Measurements from ENCODE around the gene DNAH10. TPM values are rescaled to one million over a fixed set of nuclear protein-coding genes. Genes with fewer than 3 reads are reported as not detected.

Gene DNAH10
- total and polyA plus RNA-seq, 2 experiments from 2014 or later: 0.77 to 1.0 TPM

DNA sequence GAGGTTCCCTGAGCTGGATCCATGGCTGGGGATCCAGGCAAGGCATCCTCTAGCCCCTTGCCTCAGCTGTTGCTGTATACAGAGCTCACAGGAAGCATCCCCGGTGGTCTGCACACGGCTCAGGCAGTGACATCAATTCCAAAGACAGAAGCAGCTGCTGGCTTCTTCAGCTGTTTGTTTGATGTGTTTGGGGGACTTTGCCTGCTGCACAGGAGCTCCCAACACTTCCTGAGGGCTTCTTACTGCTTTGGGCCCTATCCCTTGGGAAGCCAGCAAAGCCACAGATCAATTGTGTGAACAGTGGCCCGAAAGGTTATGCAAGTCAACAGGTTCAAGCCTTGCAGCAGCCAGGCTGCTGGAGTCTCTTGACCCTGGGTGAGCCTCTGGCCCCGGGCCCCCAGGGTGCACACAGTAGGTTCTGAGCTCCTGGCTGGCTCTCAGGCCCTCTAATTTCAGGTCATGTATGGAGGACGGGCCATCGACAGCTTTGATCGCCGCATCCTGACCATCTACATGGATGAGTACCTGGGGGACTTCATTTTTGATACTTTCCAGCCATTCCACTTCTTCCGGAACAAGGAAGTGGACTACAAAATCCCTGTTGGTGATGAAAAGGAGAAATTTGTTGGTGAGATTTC is 168.0 kb downstream of the DNAH10 start:
- H3K4me1 ChIP-seq (ENCODE audit: low read depth): peaks cover 9% of the 10 kb centered on the region
- TF ChIP-seq, protein P1, sequence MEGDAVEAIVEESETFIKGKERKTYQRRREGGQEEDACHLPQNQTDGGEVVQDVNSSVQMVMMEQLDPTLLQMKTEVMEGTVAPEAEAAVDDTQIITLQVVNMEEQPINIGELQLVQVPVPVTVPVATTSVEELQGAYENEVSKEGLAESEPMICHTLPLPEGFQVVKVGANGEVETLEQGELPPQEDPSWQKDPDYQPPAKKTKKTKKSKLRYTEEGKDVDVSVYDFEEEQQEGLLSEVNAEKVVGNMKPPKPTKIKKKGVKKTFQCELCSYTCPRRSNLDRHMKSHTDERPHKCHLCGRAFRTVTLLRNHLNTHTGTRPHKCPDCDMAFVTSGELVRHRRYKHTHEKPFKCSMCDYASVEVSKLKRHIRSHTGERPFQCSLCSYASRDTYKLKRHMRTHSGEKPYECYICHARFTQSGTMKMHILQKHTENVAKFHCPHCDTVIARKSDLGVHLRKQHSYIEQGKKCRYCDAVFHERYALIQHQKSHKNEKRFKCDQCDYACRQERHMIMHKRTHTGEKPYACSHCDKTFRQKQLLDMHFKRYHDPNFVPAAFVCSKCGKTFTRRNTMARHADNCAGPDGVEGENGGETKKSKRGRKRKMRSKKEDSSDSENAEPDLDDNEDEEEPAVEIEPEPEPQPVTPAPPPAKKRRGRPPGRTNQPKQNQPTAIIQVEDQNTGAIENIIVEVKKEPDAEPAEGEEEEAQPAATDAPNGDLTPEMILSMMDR (IDR thresholded peaks at IDR 0.05; ENCODE audit: low read depth, low read length): no peak
- DNase-seq (ENCODE audit: low read depth in 1 of 2, low spot score in 1 of 2): no peak
- H3K4me3 ChIP-seq: no peak overlapping the region
- H3K27ac ChIP-seq: no peak overlapping the region
- H3K9me3 ChIP-seq (ENCODE audit: low read depth): no peaks in the 10 kb centered on the region
- H3K27me3 ChIP-seq: no peaks in the 10 kb centered on the region
- no peaks in the 10 kb centered on the region for H3K36me3 ChIP-seq

DNA sequence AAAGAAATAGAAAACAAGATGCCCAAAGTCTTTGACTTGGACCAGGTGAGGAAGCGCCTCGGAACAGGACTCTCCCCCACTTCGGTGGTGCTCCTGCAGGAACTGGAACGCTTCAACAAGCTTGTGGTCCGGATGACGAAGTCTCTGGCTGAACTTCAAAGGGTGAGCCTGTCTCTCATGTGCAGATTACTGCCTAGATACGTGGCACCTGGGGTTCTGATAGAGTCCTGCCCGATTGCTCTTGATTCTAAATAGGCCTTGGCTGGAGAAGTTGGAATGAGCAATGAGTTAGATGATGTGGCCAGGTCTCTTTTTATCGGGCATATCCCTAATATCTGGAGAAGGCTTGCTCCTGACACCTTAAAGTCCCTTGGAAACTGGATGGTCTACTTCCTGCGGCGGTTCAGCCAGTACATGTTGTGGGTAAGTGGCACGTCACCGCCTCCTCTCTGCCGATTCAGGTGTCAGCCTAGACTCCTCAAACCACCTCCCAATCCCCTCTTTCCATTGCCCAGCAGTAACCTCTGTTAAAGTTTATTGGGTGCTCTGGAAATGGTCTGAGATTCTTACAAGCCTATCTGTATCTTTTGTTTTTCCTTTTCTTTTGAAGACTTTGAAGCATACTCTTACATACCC is 169.7 kb downstream of the DNAH10 start:
- H3K27me3 ChIP-seq: no peaks in the 10 kb centered on the region
- no peaks in the 10 kb centered on the region for H3K9me3 ChIP-seq (ENCODE audit: low read depth)
- TF ChIP-seq, protein P1 (IDR thresholded peaks at IDR 0.05; ENCODE audit: low read depth, low read length): no peak
- H3K36me3 ChIP-seq: peaks cover 7% of the 10 kb centered on the region
- DNase-seq (ENCODE audit: low read depth in 1 of 2, low spot score in 1 of 2): no peak
- H3K27ac ChIP-seq: no peak overlapping the region
- H3K4me1 ChIP-seq (ENCODE audit: low read depth): peaks cover 9% of the 10 kb centered on the region
- H3K4me3 ChIP-seq: no peak overlapping the region

DNA sequence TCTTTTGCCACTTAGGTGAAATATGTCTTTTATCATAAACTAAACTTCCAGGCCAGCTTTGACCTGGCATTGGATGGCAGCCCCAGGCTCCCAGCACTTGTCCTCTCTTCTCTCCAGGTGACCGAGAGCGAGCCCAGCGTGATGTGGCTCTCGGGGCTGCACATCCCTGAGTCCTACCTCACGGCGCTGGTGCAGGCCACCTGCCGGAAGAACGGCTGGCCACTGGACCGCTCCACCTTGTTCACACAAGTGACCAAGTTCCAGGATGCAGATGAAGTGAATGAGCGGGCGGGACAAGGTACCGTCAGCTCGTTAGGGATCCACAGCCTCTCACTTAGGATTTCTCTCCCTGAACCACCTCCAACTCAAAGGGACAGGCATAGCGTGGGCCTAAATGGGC is 171.1 kb downstream of the DNAH10 start:
- H3K27me3 ChIP-seq: no peaks in the 10 kb centered on the region
- no peak for DNase-seq (ENCODE audit: low read depth in 1 of 2, low spot score in 1 of 2)
- no peak overlapping the region for H3K27ac ChIP-seq
- H3K4me1 ChIP-seq (ENCODE audit: low read depth): peaks cover 9% of the 10 kb centered on the region
- TF ChIP-seq, protein P1 (IDR thresholded peaks at IDR 0.05; ENCODE audit: low read depth, low read length): no peak
- no peak overlapping the region for H3K4me3 ChIP-seq
- H3K36me3 ChIP-seq: peaks cover 9% of the 10 kb centered on the region
- no peaks in the 10 kb centered on the region for H3K9me3 ChIP-seq (ENCODE audit: low read depth)

DNA sequence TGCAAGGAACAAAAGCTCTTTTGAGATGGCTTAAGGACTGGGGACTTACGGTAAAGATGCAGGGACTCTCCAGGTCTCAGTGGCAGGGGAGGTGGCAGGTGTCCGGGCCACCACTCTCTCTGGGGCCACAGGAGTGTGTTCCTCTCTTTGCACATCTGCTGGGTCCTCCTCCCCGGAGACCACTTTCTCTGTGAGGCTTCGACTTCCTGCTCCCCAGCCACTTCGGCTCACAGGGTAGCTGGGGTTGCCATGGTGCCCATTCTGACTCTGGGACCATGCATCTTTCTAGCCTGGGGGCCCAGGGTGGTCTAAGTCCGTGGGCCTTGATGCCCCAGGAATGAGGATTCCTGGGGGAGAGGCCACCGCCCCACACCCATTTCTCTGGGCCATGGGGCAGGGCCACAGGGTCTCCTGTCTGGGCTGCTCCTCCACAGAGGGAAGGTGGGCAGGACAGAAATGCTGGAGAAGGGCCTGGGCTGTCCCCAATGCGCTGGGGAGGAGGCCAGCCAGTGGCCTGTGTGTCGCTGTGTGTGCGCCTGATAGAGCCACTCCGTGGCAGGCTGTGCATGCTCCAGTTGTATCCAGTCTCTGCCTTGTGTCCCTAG is 172.0 kb downstream of the DNAH10 start:
- DNase-seq (ENCODE audit: low read depth in 1 of 2, low spot score in 1 of 2): no peak
- Histone ChIP-seq H3K36me3 (peaks cover 9% of the 10 kb centered on the region), H3K4me1 (ENCODE audit: low read depth) (peaks cover 1% of the 10 kb centered on the region), H3K27me3 (no peaks in the 10 kb centered on the region), H3K9me3 (ENCODE audit: low read depth) (no peaks in the 10 kb centered on the region), H3K27ac (no peak overlapping the region), H3K4me3 (no peak overlapping the region)
- TF ChIP-seq, protein P1 (IDR thresholded peaks at IDR 0.05; ENCODE audit: low read depth, low read length): no peak

DNA sequence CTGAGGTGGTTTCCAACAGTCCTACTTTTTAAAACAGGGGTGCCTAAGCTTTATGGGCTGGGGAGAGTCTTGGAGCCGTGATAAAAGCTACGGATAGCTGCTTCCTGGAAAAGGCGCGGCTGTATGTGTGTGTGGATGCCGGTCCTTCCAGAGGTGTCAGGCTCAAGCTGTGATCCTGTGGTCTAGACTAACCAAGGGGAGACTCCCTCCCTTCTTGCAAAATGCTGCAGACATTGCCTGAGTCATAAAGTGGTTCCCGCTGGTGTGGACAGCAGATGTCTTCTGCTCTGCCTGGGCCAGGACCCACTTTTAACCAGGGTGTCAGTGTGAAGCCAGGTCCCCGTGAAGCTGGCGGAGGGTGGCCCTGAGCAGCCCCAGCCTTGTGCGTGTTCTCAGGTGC is 172.7 kb downstream of the DNAH10 start:
- no peaks in the 10 kb centered on the region for H3K9me3 ChIP-seq (ENCODE audit: low read depth)
- no peak overlapping the region for H3K4me3 ChIP-seq
- no peak overlapping the region for H3K27ac ChIP-seq
- H3K36me3 ChIP-seq: peaks cover 10% of the 10 kb centered on the region
- TF ChIP-seq, protein P1 (IDR thresholded peaks at IDR 0.05; ENCODE audit: low read depth, low read length): no peak
- no peaks in the 10 kb centered on the region for H3K27me3 ChIP-seq
- DNase-seq (ENCODE audit: low read depth in 1 of 2, low spot score in 1 of 2): peak in 1 of 2 donors; percentile 51
- no peaks in the 10 kb centered on the region for H3K4me1 ChIP-seq (ENCODE audit: low read depth)

Measured in cardiac muscle cell (in vitro differentiated cells and primary cell).